ENCODE results near the gene MICAL2.

DNA sequence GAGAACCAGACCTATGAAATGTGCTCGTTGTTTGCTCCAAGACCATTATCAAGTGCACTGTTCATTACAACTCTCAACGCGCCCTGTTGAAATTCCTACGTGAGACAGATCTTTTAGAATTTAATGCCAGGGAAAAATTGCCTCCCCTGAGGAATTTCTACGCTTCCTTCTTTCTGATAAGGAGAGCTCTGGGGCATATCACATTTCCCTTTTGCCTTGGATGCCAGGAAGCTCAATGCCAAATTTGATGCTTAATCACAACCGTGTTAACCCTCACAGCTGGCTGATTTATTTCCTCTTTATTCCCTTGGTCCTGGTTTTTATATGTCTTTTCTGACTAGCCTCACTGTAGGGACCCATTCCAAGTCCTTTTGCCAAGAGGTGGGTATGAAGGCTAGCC lies 109.4 kb downstream of the MICAL2 start:
- TF ChIP-seq CTCF (IDR thresholded peaks at IDR 0.05) (no peak), POLR2A (IDR thresholded peaks at IDR 0.05) (no peak)
